ENCODE results near the gene FOXD4L3. TPM values are rescaled to one million over a fixed set of nuclear protein-coding genes. Genes with fewer than 3 reads are reported as not detected.
"Not testable (repeated sequence)": the region's sequence is repeated elsewhere in the genome, so short reads cannot be mapped to it uniquely, and the experiment has no call there.

Gene FOXD4L3
- under 1 TPM in 1 of 4 donors, not detected in 3; 0.31 TPM for total RNA-seq

- H3K27ac ChIP-seq; DNase-seq; H3K36me3 ChIP-seq; intact Hi-C loops (cut with DNase I); H3K4me3 ChIP-seq; H3K4me1 ChIP-seq; H3K9me3 ChIP-seq: not testable (repeated sequence)
- WGBS, 2 donors = no CpG with 5 or more reads among the region's 15 CpGs
- H3K27me3 ChIP-seq = peaks cover 0 to 11% (median 0%) of the 10 kb centered on the region in 4 donors
Observed at GRCh38 chr9:68302567-68302966, at the start of gene FOXD4L3. FOXD4L3 (plus strand) TSS chr9:68302867; CDS start chr9:68302952, 85 bp downstream.

GRCh38 chr9:68281041-68281440, 21.6 kb upstream of the FOXD4L3 start:
- H3K36me3 ChIP-seq; H3K27me3 ChIP-seq; H3K4me1 ChIP-seq; DNase-seq; H3K27ac ChIP-seq; intact Hi-C loops (cut with DNase I); H3K4me3 ChIP-seq; H3K9me3 ChIP-seq: not testable (repeated sequence)
- 91% methylated on average over 10 of the region's 16 CpGs; no CpG with 5 or more reads in 1 of the 2 donors for WGBS, 2 donors

GRCh38 chr9:68303771-68304170, 1.1 kb downstream of the FOXD4L3 start:
- H3K36me3 ChIP-seq; H3K4me1 ChIP-seq; intact Hi-C loops (cut with DNase I); H3K27ac ChIP-seq; H3K9me3 ChIP-seq; H3K4me3 ChIP-seq; DNase-seq: not testable (repeated sequence)
- WGBS, 2 donors = no CpG with 5 or more reads among the region's 30 CpGs
- peaks cover 0 to 14% (median 0%) of the 10 kb centered on the region in 4 donors for H3K27me3 ChIP-seq

GRCh38 chr9:68304212-68304611, 1.5 kb downstream of the FOXD4L3 start:
- H3K36me3 ChIP-seq; H3K4me3 ChIP-seq; DNase-seq; H3K9me3 ChIP-seq; intact Hi-C loops (cut with DNase I); H3K4me1 ChIP-seq; H3K27ac ChIP-seq: not testable (repeated sequence)
- peaks cover 0 to 14% (median 0%) of the 10 kb centered on the region in 4 donors for H3K27me3 ChIP-seq
- WGBS, 2 donors = no CpG with 5 or more reads among the region's 21 CpGs

- H3K27ac ChIP-seq; H3K4me1 ChIP-seq; intact Hi-C loops (cut with DNase I); H3K9me3 ChIP-seq; H3K36me3 ChIP-seq; H3K4me3 ChIP-seq; DNase-seq: not testable (repeated sequence)
- peaks cover 0 to 14% (median 0%) of the 10 kb centered on the region in 4 donors for H3K27me3 ChIP-seq
- WGBS, 2 donors = 18 to 20% methylated on average over 3 of the region's 4 CpGs
Observed at GRCh38 chr9:68304777-68305176, 2.1 kb downstream of the FOXD4L3 start.

GRCh38 chr9:68305680-68306285, 3.1 kb downstream of the FOXD4L3 start:
- WGBS, 2 donors = 35 to 37% methylated on average over 4 to 7 of the region's 21 CpGs

GRCh38 chr9:68306391-68306964, 3.8 kb downstream of the FOXD4L3 start:
- H3K4me3 ChIP-seq; H3K4me1 ChIP-seq; DNase-seq; H3K36me3 ChIP-seq; intact Hi-C loops (cut with DNase I); H3K27ac ChIP-seq; H3K9me3 ChIP-seq: not testable (repeated sequence)
- H3K27me3 ChIP-seq = peaks cover 0 to 14% (median 0%) of the 10 kb centered on the region in 4 donors
- no CpG with 5 or more reads among the region's 37 CpGs for WGBS, 2 donors

More at GRCh38 chr9:68305680-68306285, 3.1 kb downstream of the FOXD4L3 start:
- DNase-seq; H3K27ac ChIP-seq; H3K9me3 ChIP-seq; H3K36me3 ChIP-seq; H3K4me3 ChIP-seq; intact Hi-C loops (cut with DNase I); H3K4me1 ChIP-seq: not testable (repeated sequence)
- H3K27me3 ChIP-seq = peaks cover 0 to 14% (median 0%) of the 10 kb centered on the region in 4 donors

GRCh38 chr9:68307127-68307526, 4.5 kb downstream of the FOXD4L3 start:
- H3K9me3 ChIP-seq; intact Hi-C loops (cut with DNase I); H3K4me1 ChIP-seq; H3K27ac ChIP-seq; H3K36me3 ChIP-seq; H3K4me3 ChIP-seq; DNase-seq: not testable (repeated sequence)
- peaks cover 0 to 14% (median 0%) of the 10 kb centered on the region in 4 donors for H3K27me3 ChIP-seq
- no CpG with 5 or more reads among the region's 35 CpGs for WGBS, 2 donors

GRCh38 chr9:68307654-68308053, 5.0 kb downstream of the FOXD4L3 start:
- peaks cover 0 to 14% (median 0%) of the 10 kb centered on the region in 4 donors for H3K27me3 ChIP-seq
- H3K4me3 ChIP-seq; H3K27ac ChIP-seq; intact Hi-C loops (cut with DNase I); H3K9me3 ChIP-seq; DNase-seq; H3K4me1 ChIP-seq; H3K36me3 ChIP-seq: not testable (repeated sequence)
- WGBS, 2 donors = 16 to 18% methylated on average over 5 to 8 of the region's 21 CpGs

GRCh38 chr9:68311208-68311607, 8.5 kb downstream of the FOXD4L3 start:
- no CpG with 5 or more reads among the region's 5 CpGs for WGBS, 2 donors
- H3K9me3 ChIP-seq; H3K36me3 ChIP-seq; H3K4me3 ChIP-seq; H3K4me1 ChIP-seq; intact Hi-C loops (cut with DNase I); H3K27ac ChIP-seq; DNase-seq: not testable (repeated sequence)
- H3K27me3 ChIP-seq = peaks cover 0 to 13% (median 0%) of the 10 kb centered on the region in 4 donors

- H3K27ac ChIP-seq; H3K9me3 ChIP-seq; H3K4me1 ChIP-seq; DNase-seq; H3K36me3 ChIP-seq; H3K27me3 ChIP-seq; intact Hi-C loops (cut with DNase I); H3K4me3 ChIP-seq: not testable (repeated sequence)
- WGBS, 2 donors = 72 to 79% methylated on average over 10 of the region's 10 CpGs
Observed at GRCh38 chr9:68318209-68318608, 15.5 kb downstream of the FOXD4L3 start.

- H3K4me1 ChIP-seq; H3K27ac ChIP-seq; DNase-seq; intact Hi-C loops (cut with DNase I); H3K9me3 ChIP-seq; H3K36me3 ChIP-seq; H3K4me3 ChIP-seq: not testable (repeated sequence)
- peaks cover 0 to 15% (median 0%) of the 10 kb centered on the region in 4 donors for H3K27me3 ChIP-seq
- WGBS, 2 donors = no CpG with 5 or more reads among the region's 24 CpGs
Observed at GRCh38 chr9:68323749-68324148, 21.1 kb downstream of the FOXD4L3 start.

GRCh38 chr9:68324518-68324917, 21.9 kb downstream of the FOXD4L3 start:
- WGBS, 2 donors = no CpG with 5 or more reads among the region's 20 CpGs
- H3K27me3 ChIP-seq = peaks cover 0 to 15% (median 0%) of the 10 kb centered on the region in 4 donors
- H3K4me1 ChIP-seq; DNase-seq; H3K27ac ChIP-seq; H3K9me3 ChIP-seq; intact Hi-C loops (cut with DNase I); H3K4me3 ChIP-seq; H3K36me3 ChIP-seq: not testable (repeated sequence)
